Measurements from ENCODE around the gene DCHS2. TPM values are rescaled to one million over a fixed set of nuclear protein-coding genes. Genes with fewer than 3 reads are reported as not detected.

Gene DCHS2
- total and polyA plus RNA-seq, 2 of the 8 experiments (the other 6 are each of a cell fraction or from before 2014, with no cell fraction given) = 0.54 to 2.6 TPM

GRCh38 chr4:154329939-154330338, 161.7 kb downstream of the DCHS2 start:
- Histone ChIP-seq H2BK12ac (ENCODE audit: low read depth, low read length) (no peak overlapping the region), H3K56ac (replicated peaks; ENCODE audit: insufficient read length, low read depth, low read length) (no peak overlapping the region), H3K79me1 (ENCODE audit: low read depth, low read length) (no peaks in the 10 kb centered on the region), H4K91ac (replicated peaks; ENCODE audit: insufficient read length, low read length) (no peak overlapping the region), H2BK20ac (ENCODE audit: low read length) (no peak overlapping the region), H2AK5ac (ENCODE audit: low read depth, low read length) (no peak overlapping the region), H4K5ac (ENCODE audit: insufficient read length, low read depth, low read length) (no peak overlapping the region), H3K4me3 (ENCODE audit: extremely low read depth in 1 of 4, insufficient read depth in 2 of 4, low read depth in 3 of 4, low read length in 4 of 4) (no peak overlapping the region), H2BK120ac (replicated peaks; ENCODE audit: low read depth, low read length) (no peak overlapping the region), H2BK15ac (ENCODE audit: low read length) (no peak overlapping the region), H3K23ac (ENCODE audit: insufficient read length) (no peak overlapping the region), H4K20me1 (replicated peaks in 1 of 2; ENCODE audit: control insufficient read depth in 1 of 2, insufficient read depth in 2 of 2, low read length in 2 of 2) (no peaks in the 10 kb centered on the region), H3K4me2 (ENCODE audit: insufficient read depth in 1 of 2, low read depth in 2 of 2, low read length in 2 of 2) (no peak overlapping the region), H3K27me3 (replicated peaks in 1 of 4; ENCODE audit: control insufficient read depth in 3 of 4, extremely low read depth in 1 of 4, insufficient read depth in 3 of 4, low read length in 3 of 4) (peaks cover 0 to 4% (median 3%) of the 10 kb centered on the region in 4 experiments; a peak in 2 of 7 replicates), H3K27ac (ENCODE audit: low read depth, low read length) (no peak overlapping the region), H3K23me2 (ENCODE audit: low read depth, low read length) (peaks cover 5% of the 10 kb centered on the region; the same call in 1 of the 2 replicates), H3K4ac (replicated peaks; ENCODE audit: insufficient read length, low read depth, low read length) (no peak overlapping the region), H3K36me3 (ENCODE audit: control insufficient read depth in 2 of 4, insufficient read depth in 4 of 4, low read length in 3 of 4) (no peaks in the 10 kb centered on the region), H3K9ac (replicated peaks in 1 of 4; ENCODE audit: extremely low read depth in 1 of 4, low read depth in 3 of 4, low read length in 3 of 4) (no peak overlapping the region), H3K9me3 (ENCODE audit: insufficient read depth in 2 of 2, low read depth in 1 of 2, low read length in 1 of 2) (no peaks in the 10 kb centered on the region), H4K8ac (ENCODE audit: extremely low read depth, insufficient read depth, low read length) (no peak overlapping the region), H3K4me1 (replicated peaks in 1 of 4; ENCODE audit: control insufficient read depth in 3 of 4, insufficient read depth in 4 of 4, low read length in 3 of 4) (no peaks in the 10 kb centered on the region; a peak in 2 of 7 replicates), H3K79me2 (ENCODE audit: control insufficient read depth in 1 of 2, insufficient read depth in 2 of 2, low read length in 2 of 2) (no peaks in the 10 kb centered on the region), H2AFZ (ENCODE audit: low read length) (no peak overlapping the region), H3K14ac (ENCODE audit: insufficient read length) (no peak overlapping the region), H2BK5ac (ENCODE audit: low read depth, low read length) (no peak overlapping the region), H3K18ac (ENCODE audit: extremely low read depth, low read length) (no peak overlapping the region)
- FAIRE-seq (no peak), DNase-seq (ENCODE audit: low read depth in 1 of 2, low spot score in 2 of 2) (no peak)
- CTCF ChIA-PET (ENCODE audit: partially characterized antibody) = interaction anchor here (0.6 to 4.8 kb wide), 22 partner anchors 9 to 451 kb away, joined by 3 to 29 read pairs (median 4); partner anchors contain the start of genes DCHS2 and RBM46
- POLR2A ChIA-PET (ENCODE audit: partially characterized antibody) = no interaction called here
- TF ChIP-seq BCL11A (IDR thresholded peaks at IDR 0.05; ENCODE audit: low read depth in 2 of 2, low read length in 2 of 2) (no peak), TAF1 (IDR thresholded peaks at IDR 0.05; ENCODE audit: low read depth, low read length) (no peak), CHD2 (IDR thresholded peaks at IDR 0.05; ENCODE audit: low read length) (no peak), RXRA (IDR thresholded peaks at IDR 0.05; ENCODE audit: insufficient read depth, low read depth, low read length) (no peak), CREB1 (IDR thresholded peaks at IDR 0.05) (no peak), CHD1 (IDR thresholded peaks at IDR 0.05; ENCODE audit: low read depth, low read length) (no peak)
- TF ChIP-seq, protein P1, sequence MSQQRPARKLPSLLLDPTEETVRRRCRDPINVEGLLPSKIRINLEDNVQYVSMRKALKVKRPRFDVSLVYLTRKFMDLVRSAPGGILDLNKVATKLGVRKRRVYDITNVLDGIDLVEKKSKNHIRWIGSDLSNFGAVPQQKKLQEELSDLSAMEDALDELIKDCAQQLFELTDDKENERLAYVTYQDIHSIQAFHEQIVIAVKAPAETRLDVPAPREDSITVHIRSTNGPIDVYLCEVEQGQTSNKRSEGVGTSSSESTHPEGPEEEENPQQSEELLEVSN (IDR thresholded peaks at IDR 0.05) = no peak
- WGBS, 2 experiments (ENCODE audit: extremely low coverage in 1 of 2, insufficient coverage in 1 of 2, insufficient read length in 1 of 2, insufficient replicate concordance in 2 of 2, low coverage in 1 of 2, low lambda C conversion rate in 2 of 2, missing lambda C conversion rate in 1 of 2) = 94% methylated on average over 3 of the region's 3 CpGs; no CpG with 5 or more reads in 1 of the 2 experiments

Measured in H1 (cell line).